Measurements from ENCODE around the gene SDCBP2. TPM values are rescaled to one million over a fixed set of nuclear protein-coding genes. Genes with fewer than 3 reads are reported as not detected.

The SDCBP2 gene
- total and polyA plus RNA-seq, 2 of the 8 experiments (the other 6 are each of a cell fraction or from before 2014, with no cell fraction given), result 4.2 to 6.7 TPM

- Histone ChIP-seq H2BK15ac (ENCODE audit: low read length) (no peak overlapping the region), H3K4ac (replicated peaks; ENCODE audit: insufficient read length, low read depth, low read length) (no peak overlapping the region), H4K20me1 (replicated peaks in 1 of 2; ENCODE audit: control insufficient read depth in 1 of 2, insufficient read depth in 2 of 2, low read length in 2 of 2) (peaks cover 0 to 2% of the 10 kb centered on the region in 2 experiments), H3K27ac (ENCODE audit: low read depth, low read length) (no peak overlapping the region), H3K14ac (ENCODE audit: insufficient read length) (no peak overlapping the region), H3K18ac (ENCODE audit: extremely low read depth, low read length) (no peak overlapping the region), H4K5ac (ENCODE audit: insufficient read length, low read depth, low read length) (no peak overlapping the region), H3K4me3 (ENCODE audit: extremely low read depth in 1 of 4, insufficient read depth in 2 of 4, low read depth in 3 of 4, low read length in 4 of 4) (no peak overlapping the region), H3K23ac (ENCODE audit: insufficient read length) (no peak overlapping the region), H3K79me1 (ENCODE audit: low read depth, low read length) (no peaks in the 10 kb centered on the region), H3K9me3 (ENCODE audit: insufficient read depth in 2 of 2, low read depth in 1 of 2, low read length in 1 of 2) (no peaks in the 10 kb centered on the region), H2BK120ac (replicated peaks; ENCODE audit: low read depth, low read length) (no peak overlapping the region), H2AFZ (ENCODE audit: low read length) (no peak overlapping the region), H2BK5ac (ENCODE audit: low read depth, low read length) (no peak overlapping the region), H4K8ac (ENCODE audit: extremely low read depth, insufficient read depth, low read length) (no peak overlapping the region), H2BK12ac (ENCODE audit: low read depth, low read length) (no peak overlapping the region), H3K36me3 (ENCODE audit: control insufficient read depth in 2 of 4, insufficient read depth in 4 of 4, low read length in 3 of 4) (no peaks in the 10 kb centered on the region), H3K23me2 (ENCODE audit: low read depth, low read length) (no peaks in the 10 kb centered on the region), H3K4me1 (replicated peaks in 1 of 4; ENCODE audit: control insufficient read depth in 3 of 4, insufficient read depth in 4 of 4, low read length in 3 of 4) (peaks cover 0 to 10% (median 4%) of the 10 kb centered on the region in 4 experiments; a peak in 6 of 7 replicates), H2AK5ac (ENCODE audit: low read depth, low read length) (no peak overlapping the region), H3K9ac (replicated peaks in 1 of 4; ENCODE audit: extremely low read depth in 1 of 4, low read depth in 3 of 4, low read length in 3 of 4) (no peak overlapping the region), H3K79me2 (ENCODE audit: control insufficient read depth in 1 of 2, insufficient read depth in 2 of 2, low read length in 2 of 2) (no peaks in the 10 kb centered on the region), H2BK20ac (ENCODE audit: low read length) (no peak overlapping the region), H3K4me2 (ENCODE audit: insufficient read depth in 1 of 2, low read depth in 2 of 2, low read length in 2 of 2) (no peak overlapping the region), H3K27me3 (replicated peaks in 1 of 4; ENCODE audit: control insufficient read depth in 3 of 4, extremely low read depth in 1 of 4, insufficient read depth in 3 of 4, low read length in 3 of 4) (no peaks in the 10 kb centered on the region), H3K56ac (replicated peaks; ENCODE audit: insufficient read length, low read depth, low read length) (no peak overlapping the region), H4K91ac (replicated peaks; ENCODE audit: insufficient read length, low read length) (no peak overlapping the region)
- ChIA-PET CTCF (ENCODE audit: partially characterized antibody) (interaction anchor here (0.9 to 2.8 kb wide), 7 partner anchors 15 to 206 kb away, joined by 3 to 10 read pairs (median 4); partner anchors contain the start of gene SNPH), POLR2A (ENCODE audit: partially characterized antibody) (interaction anchor here (0.9 kb wide), 1 partner anchor 128 kb away, joined by 3 read pairs; no protein-coding TSS in a partner anchor)
- DNase-seq (ENCODE audit: low read depth in 1 of 2, low spot score in 2 of 2), result no peak
- FAIRE-seq, result no peak
- WGBS, 2 experiments (ENCODE audit: extremely low coverage in 1 of 2, insufficient coverage in 1 of 2, insufficient read length in 1 of 2, insufficient replicate concordance in 2 of 2, low coverage in 1 of 2, low lambda C conversion rate in 2 of 2, missing lambda C conversion rate in 1 of 2), result 88% methylated on average over 2 of the region's 2 CpGs; no CpG with 5 or more reads in 1 of the 2 experiments
- TF ChIP-seq HDAC6 (IDR thresholded peaks at IDR 0.05; ENCODE audit: low read depth, low read length), result no peak
- TF ChIP-seq TAF7 (optimal IDR thresholded peaks at IDR 0.05; ENCODE audit: borderline replicate concordance, low read depth, low read length), result no peak
- TF ChIP-seq HDAC2 (IDR thresholded peaks at IDR 0.05; ENCODE audit: borderline replicate concordance in 1 of 2, low read depth in 2 of 2, low read length in 2 of 2), result no peak
- no peak for TF ChIP-seq TBP (IDR thresholded peaks at IDR 0.05; ENCODE audit: low read depth, low read length)
- no peak for TF ChIP-seq JUND (IDR thresholded peaks at IDR 0.05; ENCODE audit: low read length)
- TF ChIP-seq BACH1 (IDR thresholded peaks at IDR 0.05; ENCODE audit: low read length), result no peak
- no peak for TF ChIP-seq SP4 (IDR thresholded peaks at IDR 0.05; ENCODE audit: low read length)
These were observed 31.5 kb downstream of the SDCBP2 start for GRCh38 chr20:1297486-1297885.

Data from H1 (cell line).